Neuronal stem cell (in vitro differentiated cells): ENCODE measurements around the gene DSE.

Experiments
- DNase-seq: peaks from one replicate; pipeline ENCODE4 v3.0.0-alpha.2; 2013; ENCODE audit warnings: low spot score
- H2AFZ ChIP-seq: one replicate; pipeline ENCODE4 v1.6.1; 2013; ENCODE audit warnings: mild to moderate bottlenecking, low read length, inconsistent platforms
- H2AK5ac ChIP-seq: 2 replicates; pipeline ENCODE4 v1.6.1; 2013; ENCODE audit warnings: low read depth, mild to moderate bottlenecking, inconsistent platforms, low read length, moderate library complexity, mixed read lengths
- H2BK120ac ChIP-seq: 2 replicates; pipeline ENCODE4 v1.6.1; 2013; ENCODE audit warnings: low read depth, mild to moderate bottlenecking, inconsistent platforms, low read length, moderate library complexity, mixed read lengths
- H2BK12ac ChIP-seq: one replicate; pipeline ENCODE4 v1.6.1; 2013; ENCODE audit warnings: low read length, inconsistent platforms
- H2BK15ac ChIP-seq: 2 replicates; pipeline ENCODE4 v1.6.1; 2013; ENCODE audit warnings: mild to moderate bottlenecking, low read length, inconsistent platforms, mixed read lengths
- H2BK5ac ChIP-seq: one replicate; pipeline ENCODE4 v1.6.1; 2013; ENCODE audit warnings: inconsistent platforms, mild to moderate bottlenecking, low read length, moderate library complexity
- H3K14ac ChIP-seq: one replicate; pipeline ENCODE4 v1.6.1; 2013; ENCODE audit warnings: low read length, inconsistent platforms
- H3K18ac ChIP-seq: 2 replicates; pipeline ENCODE4 v1.6.1; 2013; ENCODE audit warnings: low read length, inconsistent platforms
- H3K23ac ChIP-seq: 2 replicates; pipeline ENCODE4 v1.6.1; 2013; ENCODE audit warnings: low read depth, mild to moderate bottlenecking, mixed read lengths, low read length, inconsistent platforms; ENCODE audit not compliant: poor library complexity
- H3K27ac ChIP-seq: replicated peaks from 3 replicates; pipeline ENCODE4 v1.5.1; 2013; ENCODE audit warnings: low read length, inconsistent platforms
- H3K27me3 ChIP-seq, 3 experiments: 2 replicates each; pipeline ENCODE4 v1.6.1; 2013; ENCODE audit warnings: low read length in 3 of 3, mild to moderate bottlenecking in 2 of 3, inconsistent platforms in 1 of 3, low read depth in 1 of 3, mixed read lengths in 1 of 3, moderate library complexity in 1 of 3; ENCODE audit not compliant: control insufficient read depth in 3 of 3, insufficient read depth in 3 of 3
- H3K36me3 ChIP-seq, 2 donors: replicated peaks in 1 of 2; 2 replicates each; pipeline ENCODE4 v1.6.1; 2013; ENCODE audit warnings: low read length in 2 of 2; ENCODE audit not compliant: control insufficient read depth in 2 of 2, insufficient read depth in 2 of 2
- H3K4ac ChIP-seq: 2 replicates; pipeline ENCODE4 v1.6.1; 2013; ENCODE audit warnings: inconsistent platforms, mild to moderate bottlenecking, low read length, moderate library complexity
- H3K4me1 ChIP-seq, 2 donors: 1 replicate in 1 of 2; 2 replicates in 1 of 2; pipeline ENCODE4 v1.6.1; 2013; ENCODE audit warnings: low read length in 2 of 2, low read depth in 1 of 2; ENCODE audit not compliant: control insufficient read depth in 2 of 2, insufficient read depth in 1 of 2
- H3K4me2 ChIP-seq: one replicate; pipeline ENCODE4 v1.6.1; 2013; ENCODE audit warnings: mild to moderate bottlenecking, low read length, inconsistent platforms; ENCODE audit not compliant: insufficient read depth, poor library complexity, severe bottlenecking
- H3K4me3 ChIP-seq, 2 donors: 2 replicates each; pipeline ENCODE4 v1.5.1; 2013; ENCODE audit warnings: low read length in 2 of 2, mild to moderate bottlenecking in 2 of 2, inconsistent platforms in 1 of 2, moderate library complexity in 1 of 2
- H3K79me1 ChIP-seq: one replicate; pipeline ENCODE4 v1.6.1; 2013; ENCODE audit warnings: low read depth, mild to moderate bottlenecking, inconsistent platforms, low read length, moderate library complexity
- H3K9ac ChIP-seq: one replicate; pipeline ENCODE4 v1.6.1; 2013; ENCODE audit warnings: mild to moderate bottlenecking, low read depth, low read length, inconsistent platforms; ENCODE audit not compliant: poor library complexity
- H3K9me3 ChIP-seq, 2 donors: replicated peaks in 1 of 2; 2 replicates each; pipeline versions ENCODE3 to v1.6.1; 2013; ENCODE audit warnings: low read length in 2 of 2, mild to moderate bottlenecking in 2 of 2, inconsistent platforms in 1 of 2, low read depth in 1 of 2, mixed read lengths in 1 of 2, moderate library complexity in 1 of 2; ENCODE audit not compliant: control insufficient read depth in 2 of 2, insufficient read depth in 1 of 2
- H4K8ac ChIP-seq: one replicate; pipeline ENCODE4 v1.6.1; 2013; ENCODE audit warnings: low read depth, mild to moderate bottlenecking, inconsistent platforms, low read length, moderate library complexity
- H4K91ac ChIP-seq: one replicate; pipeline ENCODE4 v1.6.1; 2013; ENCODE audit warnings: low read length, low read depth, mild to moderate bottlenecking, inconsistent platforms; ENCODE audit not compliant: poor library complexity
- WGBS, 2 donors: extraction: QIAGEN DNeasy Blood & Tissue Kit; methylation state at CpG; one replicate each; pipeline ENCODE4 v1.1.7; 2013; ENCODE audit warnings: missing lambda C conversion rate in 2 of 2, mixed read lengths in 1 of 2; ENCODE audit not compliant: insufficient read length in 2 of 2, insufficient replicate concordance in 1 of 2; ENCODE audit errors: extremely low coverage in 2 of 2; 5-methylcytosine and 5-hydroxymethylcytosine counted together

DSE gene

DNA sequence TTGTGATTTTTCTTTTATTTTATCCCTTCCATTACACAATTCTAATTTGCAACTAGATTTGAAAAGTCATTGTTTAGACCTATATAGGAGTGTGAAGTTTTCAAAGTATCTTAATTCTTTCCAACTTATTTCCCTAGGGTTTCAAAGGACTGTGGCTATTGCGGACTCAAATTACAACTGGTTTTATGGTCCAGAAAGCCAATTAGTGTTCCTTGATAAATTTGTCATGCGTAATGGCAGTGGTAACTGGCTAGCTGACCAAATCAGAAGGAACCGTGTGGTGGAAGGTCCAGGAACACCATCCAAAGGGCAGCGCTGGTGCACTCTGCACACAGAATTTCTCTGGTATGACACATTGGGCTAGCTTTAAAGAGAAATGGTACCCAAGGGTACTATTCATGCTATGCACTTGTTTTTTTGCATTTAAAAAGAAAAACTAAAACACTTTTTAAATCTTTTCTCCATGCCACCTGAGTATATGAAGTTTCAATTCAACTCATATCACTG is 62.5 kb downstream of the DSE start:
- H3K4me2 ChIP-seq, result no peak overlapping the region
- no peak overlapping the region for H3K27ac ChIP-seq
- H3K4me3 ChIP-seq, result no peak overlapping the region
- no peak overlapping the region for H2AFZ ChIP-seq
- no peak overlapping the region for H4K91ac ChIP-seq
- H3K79me1 ChIP-seq, result no peaks in the 10 kb centered on the region
- no CpG with 5 or more reads among the region's 4 CpGs for WGBS, 2 donors
- peaks cover 0 to 4% of the 10 kb centered on the region in 2 donors for H3K4me1 ChIP-seq
- H3K4ac ChIP-seq, result no peak overlapping the region
- H3K18ac ChIP-seq, result no peak overlapping the region
- no peak overlapping the region for H2BK12ac ChIP-seq
- H3K9ac ChIP-seq, result no peak overlapping the region
- no peak overlapping the region for H3K14ac ChIP-seq
- H2BK120ac ChIP-seq, result no peak overlapping the region
- no peaks in the 10 kb centered on the region for H3K27me3 ChIP-seq
- DNase-seq, result no peak
- no peak overlapping the region for H2AK5ac ChIP-seq
- H3K36me3 ChIP-seq, result peaks cover 2 to 82% of the 10 kb centered on the region in 2 donors
- no peak overlapping the region for H3K23ac ChIP-seq
- no peak overlapping the region for H2BK5ac ChIP-seq
- H2BK15ac ChIP-seq, result no peak overlapping the region
- peaks cover 0 to 2% of the 10 kb centered on the region in 2 donors for H3K9me3 ChIP-seq
- no peak overlapping the region for H4K8ac ChIP-seq

DNA sequence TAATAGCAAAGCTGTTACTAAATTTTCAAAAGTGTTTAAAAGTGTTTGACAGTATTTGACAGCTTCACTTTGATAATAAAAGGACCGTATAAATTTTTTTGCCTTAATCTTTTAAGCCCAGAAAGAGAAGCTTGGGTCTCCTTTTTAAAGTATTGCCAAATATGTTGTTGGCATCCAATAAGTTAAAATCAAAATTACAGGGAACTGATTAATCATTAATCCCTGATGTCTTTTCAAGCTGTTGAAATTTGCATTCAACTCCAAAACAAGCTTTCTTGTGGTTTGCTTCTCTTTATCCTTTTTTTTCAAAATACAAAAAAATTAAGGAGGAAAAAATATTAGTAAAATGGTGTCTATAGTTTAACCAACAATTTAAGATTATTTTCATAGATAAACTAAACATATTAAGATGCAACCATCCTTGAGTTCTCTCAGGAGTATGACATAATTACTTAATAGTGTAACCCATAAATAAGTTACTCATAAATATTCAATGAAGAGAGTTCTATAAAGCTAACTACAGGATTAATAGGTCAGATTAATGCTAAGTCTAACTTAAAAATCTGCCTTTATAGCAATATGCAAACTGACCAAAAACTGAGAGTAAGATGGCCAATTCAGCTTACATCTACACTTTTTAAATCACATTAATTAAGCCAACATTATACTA is 63.4 kb downstream of the DSE start:
- Histone ChIP-seq H3K4ac (no peak overlapping the region), H3K9me3 (no peaks in the 10 kb centered on the region), H3K9ac (no peak overlapping the region), H4K8ac (no peak overlapping the region), H2BK12ac (no peak overlapping the region), H3K4me1 (peaks cover 0 to 9% of the 10 kb centered on the region in 2 donors), H2BK15ac (no peak overlapping the region), H3K18ac (no peak overlapping the region), H2BK120ac (no peak overlapping the region), H3K27me3 (no peaks in the 10 kb centered on the region), H2AK5ac (no peak overlapping the region), H2BK5ac (no peak overlapping the region), H2AFZ (no peak overlapping the region), H3K79me1 (no peaks in the 10 kb centered on the region), H3K4me2 (no peak overlapping the region), H3K27ac (no peak overlapping the region), H3K36me3 (peaks cover 2 to 73% of the 10 kb centered on the region in 2 donors), H4K91ac (no peak overlapping the region), H3K23ac (no peak overlapping the region), H3K4me3 (no peak overlapping the region), H3K14ac (no peak overlapping the region)
- no CpG with 5 or more reads among the region's 1 CpG for WGBS, 2 donors
- no peak for DNase-seq

DNA sequence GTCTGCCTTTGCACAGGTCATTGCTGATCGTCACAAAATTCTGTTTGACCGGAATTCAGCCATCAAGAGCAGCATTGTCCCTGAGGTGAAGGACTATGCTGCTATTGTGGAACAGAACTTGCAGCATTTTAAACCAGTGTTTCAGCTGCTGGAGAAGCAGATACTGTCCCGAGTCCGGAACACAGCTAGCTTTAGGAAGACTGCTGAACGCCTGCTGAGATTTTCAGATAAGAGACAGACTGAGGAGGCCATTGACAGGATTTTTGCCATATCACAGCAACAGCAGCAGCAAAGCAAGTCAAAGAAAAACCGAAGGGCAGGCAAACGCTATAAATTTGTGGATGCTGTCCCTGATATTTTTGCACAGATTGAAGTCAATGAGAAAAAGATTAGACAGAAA is 65.8 kb downstream of the DSE start:
- H3K79me1 ChIP-seq, result no peaks in the 10 kb centered on the region
- no peak overlapping the region for H3K14ac ChIP-seq
- DNase-seq, result no peak
- no peaks in the 10 kb centered on the region for H3K27me3 ChIP-seq
- no peak overlapping the region for H3K18ac ChIP-seq
- H3K23ac ChIP-seq, result no peak overlapping the region
- no peak overlapping the region for H3K27ac ChIP-seq
- no peak overlapping the region for H2BK120ac ChIP-seq
- H3K4me2 ChIP-seq, result no peak overlapping the region
- no peak overlapping the region for H4K91ac ChIP-seq
- no peak overlapping the region for H2BK5ac ChIP-seq
- H4K8ac ChIP-seq, result no peak overlapping the region
- no peak overlapping the region for H3K9ac ChIP-seq
- H3K4me1 ChIP-seq, result peaks cover 0 to 16% of the 10 kb centered on the region in 2 donors
- no peak overlapping the region for H2BK12ac ChIP-seq
- no peak overlapping the region for H2AK5ac ChIP-seq
- H2AFZ ChIP-seq, result no peak overlapping the region
- H3K4me3 ChIP-seq, result peak overlapping the region in 1 of 2 donors; percentile 18
- no CpG with 5 or more reads among the region's 7 CpGs for WGBS, 2 donors
- H3K36me3 ChIP-seq, result peaks cover 0 to 53% of the 10 kb centered on the region in 2 donors
- no peaks in the 10 kb centered on the region for H3K9me3 ChIP-seq
- no peak overlapping the region for H2BK15ac ChIP-seq
- H3K4ac ChIP-seq, result no peak overlapping the region

DNA sequence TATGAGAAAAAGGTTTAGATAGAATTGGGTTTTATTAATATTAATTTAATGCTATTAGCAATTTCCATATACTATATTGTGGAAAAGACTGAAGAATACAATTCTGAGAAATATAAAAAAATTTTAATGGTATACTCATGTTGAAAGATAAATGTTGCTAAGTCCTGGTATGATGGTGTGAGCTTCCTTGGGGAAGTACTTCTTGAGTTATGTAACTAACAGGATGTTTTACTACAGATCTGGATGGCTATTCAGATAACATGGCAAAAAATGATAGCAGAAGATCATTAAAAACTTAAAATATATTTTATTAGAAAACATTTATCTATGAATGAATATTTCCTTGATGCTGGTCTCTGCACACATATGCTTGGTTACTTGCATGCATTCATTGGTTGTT is 66.9 kb downstream of the DSE start:
- H3K9me3 ChIP-seq, result no peaks in the 10 kb centered on the region
- H3K23ac ChIP-seq, result no peak overlapping the region
- no peak overlapping the region for H3K4me3 ChIP-seq
- no peak overlapping the region for H3K9ac ChIP-seq
- H3K4ac ChIP-seq, result no peak overlapping the region
- no peaks in the 10 kb centered on the region for H3K27me3 ChIP-seq
- H4K91ac ChIP-seq, result no peak overlapping the region
- H3K79me1 ChIP-seq, result no peaks in the 10 kb centered on the region
- H3K14ac ChIP-seq, result no peak overlapping the region
- no peak overlapping the region for H2AK5ac ChIP-seq
- peaks cover 0 to 43% of the 10 kb centered on the region in 2 donors for H3K36me3 ChIP-seq
- H3K27ac ChIP-seq, result no peak overlapping the region
- DNase-seq, result no peak
- no peak overlapping the region for H4K8ac ChIP-seq
- no peak overlapping the region for H2BK12ac ChIP-seq
- H2BK15ac ChIP-seq, result no peak overlapping the region
- no peak overlapping the region for H3K4me2 ChIP-seq
- H3K4me1 ChIP-seq, result peaks cover 0 to 16% of the 10 kb centered on the region in 2 donors
- H2AFZ ChIP-seq, result no peak overlapping the region
- no peak overlapping the region for H2BK120ac ChIP-seq
- no peak overlapping the region for H2BK5ac ChIP-seq
- no peak overlapping the region for H3K18ac ChIP-seq
